HEK293 (cell line): ENCODE results near the gene HIF3A.

Source experiments
- YY2 ChIP-seq: fragments of 450-650 bp; formaldehyde crosslinking; IDR thresholded peaks from 2 replicates; pipeline ENCODE4 v1.5.1; 2016; ENCODE audit warnings: missing biosample characterization, missing genetic modification characterization
- ZNF623 ChIP-seq: fragments of 450-650 bp; formaldehyde crosslinking; IDR thresholded peaks from 2 replicates; pipeline ENCODE4 v1.5.1; 2016; ENCODE audit warnings: missing biosample characterization, missing genetic modification characterization
- ZNF785 ChIP-seq: fragments of 450-650 bp; formaldehyde crosslinking; IDR thresholded peaks from 2 replicates; pipeline ENCODE4 v1.5.1; 2016; ENCODE audit warnings: missing biosample characterization, missing genetic modification characterization
- ZNF830 ChIP-seq: fragments of 450-650 bp; IDR thresholded peaks from 2 replicates; pipeline ENCODE4 v1.5.0; 2018; ENCODE audit warnings: missing biosample characterization, missing genetic modification characterization, low read depth, mild to moderate bottlenecking, moderate library complexity
- TF ChIP-seq, protein P1 (sequence below): fragments of 450-650 bp; formaldehyde crosslinking; IDR thresholded peaks from 2 replicates; pipeline ENCODE4 v1.5.1; 2016; ENCODE audit warnings: missing biosample characterization, missing genetic modification characterization
- TF ChIP-seq, protein P2 (sequence below): fragments of 450-650 bp; formaldehyde crosslinking; IDR thresholded peaks from 2 replicates; pipeline ENCODE4 v1.5.1; 2016; ENCODE audit warnings: missing biosample characterization, missing genetic modification characterization

- TF ChIP-seq ZNF785 (tag by site-specific recombination) (no peak), YY2 (tag by site-specific recombination) (no peak), ZNF623 (no peak), ZNF830 (tag by site-specific recombination) (no peak)
- TF ChIP-seq, protein P1, sequence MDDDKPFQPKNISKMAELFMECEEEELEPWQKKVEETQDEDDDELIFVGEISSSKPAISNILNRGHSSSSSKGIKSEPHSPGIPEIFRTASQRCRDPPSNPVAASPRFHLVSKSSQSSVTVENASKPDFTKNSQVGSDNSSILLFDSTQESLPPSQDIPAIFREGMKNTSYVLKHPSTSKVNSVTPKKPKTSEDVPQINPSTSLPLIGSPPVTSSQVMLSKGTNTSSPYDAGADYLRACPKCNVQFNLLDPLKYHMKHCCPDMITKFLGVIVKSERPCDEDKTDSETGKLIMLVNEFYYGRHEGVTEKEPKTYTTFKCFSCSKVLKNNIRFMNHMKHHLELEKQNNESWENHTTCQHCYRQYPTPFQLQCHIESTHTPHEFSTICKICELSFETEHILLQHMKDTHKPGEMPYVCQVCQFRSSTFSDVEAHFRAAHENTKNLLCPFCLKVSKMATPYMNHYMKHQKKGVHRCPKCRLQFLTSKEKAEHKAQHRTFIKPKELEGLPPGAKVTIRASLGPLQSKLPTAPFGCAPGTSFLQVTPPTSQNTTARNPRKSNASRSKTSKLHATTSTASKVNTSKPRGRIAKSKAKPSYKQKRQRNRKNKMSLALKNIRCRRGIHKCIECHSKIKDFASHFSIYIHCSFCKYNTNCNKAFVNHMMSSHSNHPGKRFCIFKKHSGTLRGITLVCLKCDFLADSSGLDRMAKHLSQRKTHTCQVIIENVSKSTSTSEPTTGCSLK (tag by site-specific recombination): no peak
- TF ChIP-seq, protein P2, sequence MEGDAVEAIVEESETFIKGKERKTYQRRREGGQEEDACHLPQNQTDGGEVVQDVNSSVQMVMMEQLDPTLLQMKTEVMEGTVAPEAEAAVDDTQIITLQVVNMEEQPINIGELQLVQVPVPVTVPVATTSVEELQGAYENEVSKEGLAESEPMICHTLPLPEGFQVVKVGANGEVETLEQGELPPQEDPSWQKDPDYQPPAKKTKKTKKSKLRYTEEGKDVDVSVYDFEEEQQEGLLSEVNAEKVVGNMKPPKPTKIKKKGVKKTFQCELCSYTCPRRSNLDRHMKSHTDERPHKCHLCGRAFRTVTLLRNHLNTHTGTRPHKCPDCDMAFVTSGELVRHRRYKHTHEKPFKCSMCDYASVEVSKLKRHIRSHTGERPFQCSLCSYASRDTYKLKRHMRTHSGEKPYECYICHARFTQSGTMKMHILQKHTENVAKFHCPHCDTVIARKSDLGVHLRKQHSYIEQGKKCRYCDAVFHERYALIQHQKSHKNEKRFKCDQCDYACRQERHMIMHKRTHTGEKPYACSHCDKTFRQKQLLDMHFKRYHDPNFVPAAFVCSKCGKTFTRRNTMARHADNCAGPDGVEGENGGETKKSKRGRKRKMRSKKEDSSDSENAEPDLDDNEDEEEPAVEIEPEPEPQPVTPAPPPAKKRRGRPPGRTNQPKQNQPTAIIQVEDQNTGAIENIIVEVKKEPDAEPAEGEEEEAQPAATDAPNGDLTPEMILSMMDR: no peak
These were observed 43.3 kb downstream of the HIF3A start for GRCh38 chr19:46340051-46340659.
